ENCODE data around the gene NTRK2.
"Not testable (repeated sequence)": the region's sequence is repeated elsewhere in the genome, so short reads cannot be mapped to it uniquely, and the experiment has no call there.

DNA sequence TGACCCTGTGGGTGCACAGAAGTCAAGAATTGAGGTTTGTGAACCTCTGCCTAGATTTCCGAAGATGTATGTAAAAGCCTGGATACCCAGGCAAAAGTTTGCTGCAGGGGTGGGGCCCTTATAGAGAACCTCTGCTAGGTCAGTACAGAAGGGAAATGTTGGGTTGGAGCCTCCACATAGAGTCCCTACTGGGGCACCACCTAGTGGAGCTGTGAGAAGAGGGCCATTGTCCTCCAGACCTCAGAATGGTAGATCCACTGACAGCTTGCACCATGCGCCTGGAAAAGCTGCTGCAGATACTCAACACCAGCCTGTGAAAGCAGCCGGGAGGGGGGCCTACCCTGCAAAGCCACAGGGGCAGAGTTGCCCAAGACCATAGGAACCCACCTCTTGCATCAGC is 399.9 kb downstream of the NTRK2 start:
- TF ChIP-seq, protein P1, sequence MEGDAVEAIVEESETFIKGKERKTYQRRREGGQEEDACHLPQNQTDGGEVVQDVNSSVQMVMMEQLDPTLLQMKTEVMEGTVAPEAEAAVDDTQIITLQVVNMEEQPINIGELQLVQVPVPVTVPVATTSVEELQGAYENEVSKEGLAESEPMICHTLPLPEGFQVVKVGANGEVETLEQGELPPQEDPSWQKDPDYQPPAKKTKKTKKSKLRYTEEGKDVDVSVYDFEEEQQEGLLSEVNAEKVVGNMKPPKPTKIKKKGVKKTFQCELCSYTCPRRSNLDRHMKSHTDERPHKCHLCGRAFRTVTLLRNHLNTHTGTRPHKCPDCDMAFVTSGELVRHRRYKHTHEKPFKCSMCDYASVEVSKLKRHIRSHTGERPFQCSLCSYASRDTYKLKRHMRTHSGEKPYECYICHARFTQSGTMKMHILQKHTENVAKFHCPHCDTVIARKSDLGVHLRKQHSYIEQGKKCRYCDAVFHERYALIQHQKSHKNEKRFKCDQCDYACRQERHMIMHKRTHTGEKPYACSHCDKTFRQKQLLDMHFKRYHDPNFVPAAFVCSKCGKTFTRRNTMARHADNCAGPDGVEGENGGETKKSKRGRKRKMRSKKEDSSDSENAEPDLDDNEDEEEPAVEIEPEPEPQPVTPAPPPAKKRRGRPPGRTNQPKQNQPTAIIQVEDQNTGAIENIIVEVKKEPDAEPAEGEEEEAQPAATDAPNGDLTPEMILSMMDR (conservative IDR thresholded peaks at IDR 0.05) = not testable (repeated sequence)
- TF ChIP-seq EZH2 (IDR thresholded peaks at IDR 0.05; ENCODE audit: low read depth) = not testable (repeated sequence)
